H1 (cell line): ENCODE results near the gene HPRT1. TPM values are rescaled to one million over a fixed set of nuclear protein-coding genes. Genes with fewer than 3 reads are reported as not detected.
A peak's percentile ranks its signal among the peaks of the same experiment; 100 is the strongest.

Experiments
- CTCF ChIA-PET: fragments of 300-600 bp; sonication (Branson Sonifier 250); formaldehyde crosslinking; loops from one replicate; lab custom pipeline; 2021; ENCODE audit not compliant: partially characterized antibody; lab: Charles Lee
- POLR2A ChIA-PET: fragments of 300-600 bp; sonication (Branson Sonifier 250); formaldehyde crosslinking; loops from one replicate; lab custom pipeline; 2021; ENCODE audit warnings: inconsistent platforms; ENCODE audit not compliant: partially characterized antibody; lab: Charles Lee
- DNase-seq, 2 experiments: peaks; one replicate each; pipeline versions ENCODE4 v3.0.0 to v3.0.0-alpha.2; 2010 to 2022; ENCODE audit warnings: low spot score in 2 of 2, low read depth in 1 of 2, mixed read lengths in 1 of 2
- FAIRE-seq: peaks from 2 replicates; lab custom pipeline; 2011; peaks lifted over from hg19 to GRCh38; lab: Jason Lieb, UNC
- H2AFZ ChIP-seq: 2 replicates; pipeline ENCODE4 v1.8.1; 2012; ENCODE audit warnings: low read length, inconsistent platforms
- H2AK5ac ChIP-seq: 2 replicates; pipeline ENCODE4 v1.6.1; 2013; ENCODE audit warnings: low read depth, low read length
- H2BK120ac ChIP-seq: replicated peaks from 2 replicates; pipeline ENCODE3; 2013; ENCODE audit warnings: low read depth, low read length, inconsistent platforms
- H2BK12ac ChIP-seq: 2 replicates; pipeline ENCODE4 v1.6.1; 2013; ENCODE audit warnings: low read depth, low read length
- H2BK15ac ChIP-seq: 2 replicates; pipeline ENCODE4 v1.6.1; 2013; ENCODE audit warnings: low read length
- H2BK20ac ChIP-seq: 2 replicates; pipeline ENCODE4 v1.6.1; 2013; ENCODE audit warnings: low read length
- H2BK5ac ChIP-seq: 2 replicates; pipeline ENCODE4 v1.6.1; 2013; ENCODE audit warnings: low read depth, low read length
- H3K14ac ChIP-seq: 2 replicates; pipeline ENCODE4 v1.6.1; 2013; ENCODE audit warnings: inconsistent platforms; ENCODE audit not compliant: insufficient read length
- H3K18ac ChIP-seq: 2 replicates; pipeline ENCODE4 v1.6.1; 2013; ENCODE audit warnings: low read length; ENCODE audit errors: extremely low read depth
- H3K23ac ChIP-seq: 2 replicates; pipeline ENCODE4 v1.6.1; 2013; ENCODE audit warnings: inconsistent platforms; ENCODE audit not compliant: insufficient read length
- H3K23me2 ChIP-seq: 2 replicates; pipeline ENCODE4 v1.6.1; 2013; ENCODE audit warnings: low read depth, low read length
- H3K27ac ChIP-seq: 2 replicates; pipeline ENCODE4 v1.6.1; 2011; ENCODE audit warnings: low read depth, low read length, inconsistent platforms
- H3K27me3 ChIP-seq, 4 experiments: replicated peaks in 1 of 4; 1 replicate in 1 of 4; 2 replicates in 3 of 4; pipeline versions ENCODE4 v1.6.1 to v1.8.1; 2011 to 2013; ENCODE audit warnings: low read length in 3 of 4, mild to moderate bottlenecking in 3 of 4, inconsistent platforms in 2 of 4, mixed read lengths in 2 of 4, moderate library complexity in 1 of 4; ENCODE audit not compliant: control insufficient read depth in 3 of 4, insufficient read depth in 3 of 4; ENCODE audit errors: extremely low read depth in 1 of 4
- H3K36me3 ChIP-seq, 4 experiments: 2 replicates each; pipeline versions ENCODE4 v1.6.1 to v1.8.1; 2011 to 2013; ENCODE audit warnings: mild to moderate bottlenecking in 4 of 4, low read length in 3 of 4, moderate library complexity in 2 of 4, control low read depth in 1 of 4, inconsistent platforms in 1 of 4; ENCODE audit not compliant: insufficient read depth in 4 of 4, control insufficient read depth in 2 of 4
- H3K4ac ChIP-seq: replicated peaks from 2 replicates; pipeline ENCODE3; 2013; ENCODE audit warnings: low read length, low read depth, mixed read lengths, inconsistent platforms; ENCODE audit not compliant: insufficient read length
- H3K4me1 ChIP-seq, 4 experiments: replicated peaks in 1 of 4; 1 replicate in 1 of 4; 2 replicates in 3 of 4; pipeline versions ENCODE4 v1.6.1 to v1.8.1; 2011 to 2013; ENCODE audit warnings: low read length in 3 of 4, inconsistent platforms in 2 of 4, mixed read lengths in 1 of 4; ENCODE audit not compliant: insufficient read depth in 4 of 4, control insufficient read depth in 3 of 4
- H3K4me2 ChIP-seq, 2 experiments: 2 replicates each; pipeline versions ENCODE4 v1.6.1 to v1.8.1; 2011 to 2013; ENCODE audit warnings: low read depth in 2 of 2, low read length in 2 of 2, control low read depth in 1 of 2, inconsistent platforms in 1 of 2, mild to moderate bottlenecking in 1 of 2; ENCODE audit not compliant: insufficient read depth in 1 of 2
- H3K4me3 ChIP-seq, 4 experiments: fragments of 200-600, 300-600 bp in 1 of 4; sonication (generic), shearing (Covaris generic), sonication (Bioruptor Twin) in 1 of 4; 2 replicates each; pipeline versions ENCODE4 v1.5.1 to v1.8.1; 2011 to 2016; ENCODE audit warnings: low read length in 4 of 4, low read depth in 3 of 4, control low read depth in 2 of 4, inconsistent platforms in 2 of 4, mild to moderate bottlenecking in 2 of 4, mixed read lengths in 1 of 4, moderate library complexity in 1 of 4; ENCODE audit not compliant: insufficient read depth in 2 of 4; ENCODE audit errors: extremely low read depth in 1 of 4
- H3K56ac ChIP-seq: replicated peaks from 2 replicates; pipeline ENCODE3; 2013; ENCODE audit warnings: low read depth, mild to moderate bottlenecking, mixed read lengths, low read length, inconsistent platforms; ENCODE audit not compliant: insufficient read length
- H3K79me1 ChIP-seq: 2 replicates; pipeline ENCODE4 v1.6.1; 2013; ENCODE audit warnings: low read depth, low read length, control low read depth
- H3K79me2 ChIP-seq, 2 experiments: 2 replicates each; pipeline versions ENCODE4 v1.6.1 to v1.8.1; 2012 to 2013; ENCODE audit warnings: low read length in 2 of 2, mild to moderate bottlenecking in 2 of 2, inconsistent platforms in 1 of 2; ENCODE audit not compliant: insufficient read depth in 2 of 2, control insufficient read depth in 1 of 2
- H3K9ac ChIP-seq, 4 experiments: replicated peaks in 1 of 4; 1 replicate in 1 of 4; 2 replicates in 3 of 4; pipeline versions ENCODE4 v1.6.1 to v1.8.1; 2011 to 2013; ENCODE audit warnings: low read depth in 3 of 4, low read length in 3 of 4, control low read depth in 2 of 4, mild to moderate bottlenecking in 2 of 4, moderate library complexity in 2 of 4, inconsistent platforms in 1 of 4; ENCODE audit errors: extremely low read depth in 1 of 4
- H3K9me3 ChIP-seq, 2 experiments: 2 replicates each; pipeline versions ENCODE4 v1.6.1 to v1.8.1; 2012 to 2013; ENCODE audit warnings: mild to moderate bottlenecking in 2 of 2, moderate library complexity in 2 of 2, control low read depth in 1 of 2, inconsistent platforms in 1 of 2, low read depth in 1 of 2, low read length in 1 of 2, mixed read lengths in 1 of 2; ENCODE audit not compliant: insufficient read depth in 2 of 2
- H4K20me1 ChIP-seq, 2 experiments: replicated peaks in 1 of 2; 2 replicates each; pipeline versions ENCODE3 to v1.8.1; 2011 to 2013; ENCODE audit warnings: inconsistent platforms in 2 of 2, low read length in 2 of 2, mild to moderate bottlenecking in 1 of 2; ENCODE audit not compliant: insufficient read depth in 2 of 2, control insufficient read depth in 1 of 2
- H4K5ac ChIP-seq: 2 replicates; pipeline ENCODE4 v1.6.1; 2013; ENCODE audit warnings: low read length, low read depth, mixed read lengths, inconsistent platforms; ENCODE audit not compliant: insufficient read length
- H4K8ac ChIP-seq: 2 replicates; pipeline ENCODE4 v1.8.0; 2013; ENCODE audit warnings: mild to moderate bottlenecking, moderate library complexity, low read length, inconsistent platforms; ENCODE audit not compliant: insufficient read depth; ENCODE audit errors: extremely low read depth
- H4K91ac ChIP-seq: replicated peaks from 2 replicates; pipeline ENCODE3; 2013; ENCODE audit warnings: low read length, mixed read lengths, inconsistent platforms; ENCODE audit not compliant: insufficient read length
- CHD2 ChIP-seq: IDR thresholded peaks from 2 replicates; pipeline ENCODE4 v1.6.1; 2012; ENCODE audit warnings: low read length, improper control_type of control experiment
- KDM5A ChIP-seq: fragments of 200-600 bp; IDR thresholded peaks from 2 replicates; pipeline ENCODE4 v1.7.1; 2012; ENCODE audit warnings: mild to moderate bottlenecking, low read length, inconsistent platforms, mixed read lengths
- POLR2AphosphoS5 ChIP-seq: IDR thresholded peaks from 2 replicates; pipeline ENCODE4 v1.6.1; 2011; ENCODE audit warnings: low read depth, low read length
- RFX5 ChIP-seq: IDR thresholded peaks from 2 replicates; pipeline ENCODE4 v1.6.1; 2011; ENCODE audit warnings: low read depth, low read length, improper control_type of control experiment, borderline replicate concordance
- WGBS, 2 experiments: shearing (Covaris generic) in 1 of 2; methylation state at CpG; one replicate each; pipeline versions ENCODE4 v1.1.6 to v1.1.7; 2013 to 2015; ENCODE audit warnings: low lambda C conversion rate in 2 of 2, mixed read lengths in 2 of 2, inconsistent platforms in 1 of 2, low coverage in 1 of 2, missing lambda C conversion rate in 1 of 2; ENCODE audit not compliant: insufficient replicate concordance in 2 of 2, insufficient coverage in 1 of 2, insufficient read length in 1 of 2; ENCODE audit errors: extremely low coverage in 1 of 2, missing lambda C conversion rate in 1 of 2; 5-methylcytosine and 5-hydroxymethylcytosine counted together
- polyA plus RNA-seq, 7 experiments: library from polyadenylated mRNA; depleted of rRNA in 3 of 7; stranded (reverse) in 5 of 7; unstranded in 2 of 7; fragments of >200 nt in 5 of 7; fragments of 200-250 nt in 2 of 7; gene quantifications; 1 replicate in 5 of 7; 2 replicates in 1 of 7; 4 replicates in 1 of 7; pipeline versions ENCODE4 v1.2.1 to v1.2.3, GENCODE V29; 2011 to 2013; ENCODE audit warnings: missing spikeins in 2 of 7, mixed read lengths in 2 of 7
- total RNA-seq: library from RNA; stranded (reverse); fragmentation: NEBNext Ultra II Directional; extraction: Animal tissue kit (Norgen Biotek cat#: 25700); gene quantifications from 2 replicates; pipeline ENCODE4 v1.2.1, GENCODE V29; 2021
- TF ChIP-seq, protein P1 (sequence below): IDR thresholded peaks from 2 replicates; pipeline ENCODE4 v1.6.1; 2011; ENCODE audit warnings: low read depth, mild to moderate bottlenecking, low read length; ENCODE audit not compliant: insufficient read depth

The HPRT1 gene
- total and polyA plus RNA-seq, 2 of the 8 experiments (the other 6 are each of a cell fraction or from before 2014, with no cell fraction given), result 16.9 to 49.5 TPM

DNA sequence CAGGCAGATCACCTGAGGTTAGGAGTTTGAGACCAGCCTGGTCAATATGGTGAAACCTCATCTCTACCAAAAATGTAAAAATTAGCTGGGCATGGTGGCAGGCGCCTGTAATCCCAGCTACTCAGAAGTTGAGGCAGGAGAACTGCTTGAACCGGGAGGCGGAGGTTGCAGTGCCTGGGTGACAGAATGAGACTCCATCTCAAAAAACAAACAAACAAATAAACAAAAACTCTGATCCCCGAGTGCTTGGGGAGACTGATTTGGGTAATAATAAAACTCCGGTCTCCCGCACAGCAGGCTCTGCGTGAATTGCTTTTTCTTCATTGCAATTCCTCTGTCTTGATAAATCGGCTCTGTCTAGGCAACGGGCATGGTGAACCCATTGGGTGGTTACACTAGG is 73.4 kb downstream of the HPRT1 start:
- no peak overlapping the region for H2BK12ac ChIP-seq
- POLR2A ChIA-PET, result interaction anchor here (1.4 kb wide), 1 partner anchor 9 kb away, joined by 8 read pairs; no protein-coding TSS in a partner anchor
- H2BK120ac ChIP-seq, result no peak overlapping the region
- H2BK15ac ChIP-seq, result no peak overlapping the region
- H3K23ac ChIP-seq, result no peak overlapping the region
- no peak overlapping the region for H2BK20ac ChIP-seq
- no peak overlapping the region for H3K18ac ChIP-seq
- no peak overlapping the region for H4K91ac ChIP-seq
- no peak for DNase-seq
- no peak overlapping the region for H4K8ac ChIP-seq
- no peak overlapping the region for H3K4ac ChIP-seq
- peaks cover 0 to 4% (median 3%) of the 10 kb centered on the region in 4 experiments; a peak in 3 of 7 replicates for H3K27me3 ChIP-seq
- H2AK5ac ChIP-seq, result no peak overlapping the region
- no peaks in the 10 kb centered on the region for H3K23me2 ChIP-seq
- 27% methylated on average over 9 of the region's 9 CpGs; no CpG with 5 or more reads in 1 of the 2 experiments for WGBS, 2 experiments
- H3K56ac ChIP-seq, result no peak overlapping the region
- no peaks in the 10 kb centered on the region for H3K36me3 ChIP-seq
- H4K5ac ChIP-seq, result no peak overlapping the region
- H3K79me2 ChIP-seq, result no peaks in the 10 kb centered on the region
- no peak overlapping the region for H3K9ac ChIP-seq
- no peak overlapping the region for H3K14ac ChIP-seq
- TF ChIP-seq CHD2, result no peak
- no peak for TF ChIP-seq POLR2AphosphoS5
- no peak for TF ChIP-seq RFX5
- TF ChIP-seq, protein P1, sequence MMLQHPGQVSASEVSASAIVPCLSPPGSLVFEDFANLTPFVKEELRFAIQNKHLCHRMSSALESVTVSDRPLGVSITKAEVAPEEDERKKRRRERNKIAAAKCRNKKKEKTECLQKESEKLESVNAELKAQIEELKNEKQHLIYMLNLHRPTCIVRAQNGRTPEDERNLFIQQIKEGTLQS, result no peak
- no peak for TF ChIP-seq KDM5A
- TF ChIP-seq, all 59 proteins: peak for 0
- H4K20me1 ChIP-seq, result no peaks in the 10 kb centered on the region
- FAIRE-seq, result peak; percentile 48
- CTCF ChIA-PET, result interaction anchor here (2.0 kb wide), 1 partner anchor 230 kb away, joined by 6 read pairs; no protein-coding TSS in a partner anchor
- no peaks in the 10 kb centered on the region for H3K79me1 ChIP-seq
- H3K9me3 ChIP-seq, result no peaks in the 10 kb centered on the region
- H3K4me3 ChIP-seq, result no peak overlapping the region
- no peak overlapping the region for H2AFZ ChIP-seq
- H3K4me2 ChIP-seq, result peak overlapping the region in 1 of 2 experiments; percentile 35; a peak in 1 of 4 replicates
- H3K4me1 ChIP-seq, result peaks cover 0 to 11% (median 0%) of the 10 kb centered on the region in 4 experiments; a peak in 2 of 7 replicates
- no peak overlapping the region for H3K27ac ChIP-seq
- no peak overlapping the region for H2BK5ac ChIP-seq
